Uterus (tissue), 4 donors: ENCODE results near the gene ACTL7B. TPM values are rescaled to one million over a fixed set of nuclear protein-coding genes. Genes with fewer than 3 reads are reported as not detected.

Experiments
- DNase-seq, 2 donors: peaks; one replicate each; pipeline ENCODE4 v3.0.0-alpha.2; 2019 to 2020
- H3K27ac ChIP-seq, 2 donors: fragments of 200-600 bp; sonication (generic); 1 replicate in 1 of 2; 2 replicates in 1 of 2; pipeline ENCODE4 v1.5.1; 2016 to 2018
- H3K27me3 ChIP-seq, 2 donors: fragments of 200-600 bp; sonication (generic); one replicate each; pipeline ENCODE4 v1.5.1; 2018 to 2019; ENCODE audit warnings: control low read depth in 1 of 2
- H3K36me3 ChIP-seq, 2 donors: fragments of 200-600 bp; sonication (generic); one replicate each; pipeline ENCODE4 v1.5.1; 2019; ENCODE audit warnings: control low read depth in 1 of 2
- H3K4me1 ChIP-seq, 2 donors: fragments of 200-600 bp; sonication (generic); one replicate each; pipeline ENCODE4 v1.5.1; 2018 to 2019; ENCODE audit warnings: control low read depth in 1 of 2
- H3K4me3 ChIP-seq, 2 donors: fragments of 200-600 bp; sonication (generic); 1 replicate in 1 of 2; 2 replicates in 1 of 2; pipeline ENCODE4 v1.5.1; 2018 to 2019; ENCODE audit warnings: mild to moderate bottlenecking in 1 of 2
- H3K9me3 ChIP-seq, 2 donors: fragments of 200-600 bp; sonication (generic); one replicate each; pipeline ENCODE4 v1.5.1; 2019; ENCODE audit warnings: control low read depth in 1 of 2
- POLR2A ChIP-seq, 2 donors: fragments of 450-650 bp; IDR thresholded peaks; one replicate each; pipeline ENCODE4 v1.6.1; 2016; ENCODE audit warnings: antibody characterized with exemption in 2 of 2, mild to moderate bottlenecking in 1 of 2, moderate library complexity in 1 of 2
- intact Hi-C: fragments of 100-400 bp; cut with DNase I; formaldehyde crosslinking; loops from one replicate; pipeline ENCODE4 v1.15.1; 2023; ENCODE audit warnings: low total_unique reads
- total RNA-seq, 4 donors: library from RNA; depleted of rRNA in 3 of 4; stranded (reverse); fragments of >200 nt in 3 of 4; gene quantifications; one replicate each; pipeline versions ENCODE4 v1.1.0 to v1.2.4, GENCODE V29; 2014 to 2023
- TF ChIP-seq, protein P1 (sequence below), 4 experiments: fragments of 200-600 bp in 2 of 4; fragments of 450-650 bp in 2 of 4; sonication (generic) in 2 of 4; IDR thresholded peaks; one replicate each; pipeline ENCODE4 v1.5.1; 2016 to 2019; ENCODE audit warnings: antibody characterized with exemption in 4 of 4, mild to moderate bottlenecking in 2 of 4, moderate library complexity in 1 of 4
- donor health status: DM: yes; HTN: yes; CAD: no.

ACTL7B gene
- total RNA-seq, 4 donors from 2014 or later, result not detected

DNA sequence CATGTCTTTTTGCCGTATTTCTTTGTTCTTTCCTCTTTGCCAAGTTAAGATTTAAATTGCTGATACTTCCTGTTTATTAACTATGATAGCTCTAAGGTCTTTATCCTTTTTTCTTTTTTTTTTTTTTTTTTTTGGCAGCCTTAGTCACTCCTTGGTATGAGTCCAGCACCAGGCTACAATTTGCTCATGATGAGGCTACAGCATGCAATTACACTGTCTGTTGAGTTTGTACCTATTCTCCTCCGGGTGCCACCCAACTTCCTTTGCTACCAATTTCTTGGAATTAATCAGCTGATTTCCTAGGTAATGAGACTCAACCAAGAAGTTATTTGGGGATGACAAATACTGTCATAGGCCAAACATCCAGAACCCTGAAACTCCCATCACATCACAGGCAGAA lies 25.5 kb downstream of the ACTL7B start:
- Histone ChIP-seq H3K4me1 (no peaks in the 10 kb centered on the region), H3K9me3 (no peaks in the 10 kb centered on the region), H3K36me3 (no peaks in the 10 kb centered on the region), H3K27ac (no peak overlapping the region), H3K27me3 (no peaks in the 10 kb centered on the region), H3K4me3 (no peak overlapping the region)
- TF ChIP-seq, protein P1, sequence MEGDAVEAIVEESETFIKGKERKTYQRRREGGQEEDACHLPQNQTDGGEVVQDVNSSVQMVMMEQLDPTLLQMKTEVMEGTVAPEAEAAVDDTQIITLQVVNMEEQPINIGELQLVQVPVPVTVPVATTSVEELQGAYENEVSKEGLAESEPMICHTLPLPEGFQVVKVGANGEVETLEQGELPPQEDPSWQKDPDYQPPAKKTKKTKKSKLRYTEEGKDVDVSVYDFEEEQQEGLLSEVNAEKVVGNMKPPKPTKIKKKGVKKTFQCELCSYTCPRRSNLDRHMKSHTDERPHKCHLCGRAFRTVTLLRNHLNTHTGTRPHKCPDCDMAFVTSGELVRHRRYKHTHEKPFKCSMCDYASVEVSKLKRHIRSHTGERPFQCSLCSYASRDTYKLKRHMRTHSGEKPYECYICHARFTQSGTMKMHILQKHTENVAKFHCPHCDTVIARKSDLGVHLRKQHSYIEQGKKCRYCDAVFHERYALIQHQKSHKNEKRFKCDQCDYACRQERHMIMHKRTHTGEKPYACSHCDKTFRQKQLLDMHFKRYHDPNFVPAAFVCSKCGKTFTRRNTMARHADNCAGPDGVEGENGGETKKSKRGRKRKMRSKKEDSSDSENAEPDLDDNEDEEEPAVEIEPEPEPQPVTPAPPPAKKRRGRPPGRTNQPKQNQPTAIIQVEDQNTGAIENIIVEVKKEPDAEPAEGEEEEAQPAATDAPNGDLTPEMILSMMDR (IDR thresholded peaks at IDR 0.05), result no peak
- no peak for TF ChIP-seq POLR2A (IDR thresholded peaks at IDR 0.05)
- intact Hi-C loops, result no loop called here
- no peak for DNase-seq

DNA sequence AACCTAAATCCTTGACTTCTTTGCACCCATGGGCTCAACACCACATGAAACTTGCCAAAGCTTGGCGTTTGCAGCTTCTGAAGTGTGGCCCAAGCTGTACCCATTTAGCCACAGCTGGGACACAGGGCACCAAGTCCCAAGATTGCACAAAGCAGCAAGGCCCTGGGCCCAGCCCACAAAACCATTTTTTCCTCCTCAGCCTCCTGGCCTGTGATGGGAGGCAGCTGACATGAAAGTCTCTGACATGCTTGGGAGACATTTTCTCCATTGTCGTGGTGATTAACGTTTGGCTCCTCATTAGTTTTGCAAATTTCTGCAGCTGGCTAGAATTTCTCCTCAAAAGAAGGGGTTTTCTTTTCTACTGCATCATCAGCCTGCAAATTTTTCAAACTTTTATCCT lies 32.0 kb downstream of the ACTL7B start:
- intact Hi-C loops, result no loop called here
- Histone ChIP-seq H3K27me3 (no peaks in the 10 kb centered on the region), H3K4me3 (no peak overlapping the region), H3K4me1 (no peaks in the 10 kb centered on the region), H3K27ac (no peak overlapping the region), H3K9me3 (no peaks in the 10 kb centered on the region), H3K36me3 (no peaks in the 10 kb centered on the region)
- TF ChIP-seq, protein P1 (IDR thresholded peaks at IDR 0.05), result no peak
- TF ChIP-seq POLR2A (IDR thresholded peaks at IDR 0.05), result no peak
- DNase-seq, result no peak

DNA sequence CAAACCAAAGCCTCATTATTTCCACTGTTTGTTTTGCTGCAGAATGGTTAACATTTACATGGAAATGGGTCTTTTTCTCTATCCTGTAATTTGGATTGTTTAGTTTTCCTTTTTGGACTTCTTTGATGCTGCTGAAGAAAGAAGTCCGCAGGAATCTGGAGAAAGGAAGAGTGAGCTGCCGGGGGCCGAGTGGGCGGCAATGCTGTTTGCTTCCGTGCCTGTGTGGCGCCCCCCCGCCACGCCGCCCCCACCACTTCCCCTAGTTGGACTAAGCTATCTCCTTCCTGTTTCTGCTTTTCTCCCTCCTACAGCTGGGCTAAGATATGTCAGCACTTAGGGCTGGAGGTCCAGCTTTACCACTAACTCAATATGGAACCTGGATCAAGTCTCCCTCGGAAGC lies 39.7 kb downstream of the ACTL7B start:
- no peak overlapping the region for H3K4me3 ChIP-seq
- H3K9me3 ChIP-seq, result no peaks in the 10 kb centered on the region
- intact Hi-C loops, result no loop called here
- no peak for DNase-seq
- no peak overlapping the region for H3K27ac ChIP-seq
- no peak for TF ChIP-seq POLR2A (IDR thresholded peaks at IDR 0.05)
- H3K4me1 ChIP-seq, result no peaks in the 10 kb centered on the region
- no peaks in the 10 kb centered on the region for H3K36me3 ChIP-seq
- H3K27me3 ChIP-seq, result no peaks in the 10 kb centered on the region

DNA sequence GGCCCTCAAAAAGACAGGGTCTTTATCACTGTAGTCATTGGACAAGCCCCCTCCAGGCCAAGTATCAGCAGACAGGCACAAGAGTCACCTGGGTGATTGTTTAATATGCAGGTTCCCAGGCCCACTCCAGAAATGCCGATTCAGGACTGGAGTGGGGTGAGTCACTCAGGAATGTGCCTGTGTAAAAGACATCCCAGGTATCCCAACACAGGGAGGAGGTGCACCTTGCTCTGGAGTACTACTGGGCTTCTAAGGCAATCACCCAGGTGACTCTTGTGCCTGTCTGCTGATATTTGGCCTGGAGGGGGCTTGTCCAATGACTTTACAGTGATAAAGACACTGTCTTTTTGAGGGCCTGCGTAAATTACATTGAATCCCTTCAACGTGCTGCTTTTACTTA lies 40.6 kb downstream of the ACTL7B start:
- Histone ChIP-seq H3K4me3 (no peak overlapping the region), H3K27me3 (no peaks in the 10 kb centered on the region), H3K27ac (no peak overlapping the region), H3K36me3 (no peaks in the 10 kb centered on the region), H3K9me3 (no peaks in the 10 kb centered on the region), H3K4me1 (no peaks in the 10 kb centered on the region)
- intact Hi-C loops, result no loop called here
- no peak for DNase-seq
- TF ChIP-seq POLR2A (IDR thresholded peaks at IDR 0.05), result no peak
- TF ChIP-seq, protein P1 (IDR thresholded peaks at IDR 0.05), result no peak

DNA sequence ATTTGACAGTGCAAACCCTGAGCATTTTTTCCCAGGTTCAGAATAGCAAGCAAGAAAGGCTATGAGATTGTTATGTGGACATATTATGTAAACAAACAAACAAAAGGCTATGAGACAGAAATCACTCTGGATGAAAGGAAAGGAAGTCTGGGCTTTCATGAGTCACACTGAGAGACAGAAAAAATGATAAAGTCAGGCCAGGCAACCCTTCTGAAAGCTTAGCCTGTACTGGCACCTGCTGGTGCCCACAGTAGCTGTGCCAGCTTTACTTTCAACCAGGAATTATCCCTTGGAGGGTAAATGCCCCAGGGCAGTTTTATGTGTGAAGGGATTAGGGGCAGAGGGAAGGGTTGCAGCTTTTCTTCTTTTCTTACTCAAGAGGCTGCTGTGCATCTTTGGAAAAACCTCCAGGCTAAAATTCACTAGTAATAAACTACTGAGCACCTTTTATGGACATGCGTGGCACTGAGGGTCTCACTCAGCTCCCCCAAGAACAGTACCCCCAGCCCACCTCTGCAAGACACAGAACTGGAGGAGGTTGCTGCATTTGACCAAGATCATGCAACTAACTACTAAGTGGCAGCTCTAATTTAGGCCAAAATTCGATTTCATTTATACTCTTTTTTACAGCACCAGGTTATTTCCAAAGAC lies 41.7 kb downstream of the ACTL7B start:
- Histone ChIP-seq H3K4me1 (no peaks in the 10 kb centered on the region), H3K9me3 (no peaks in the 10 kb centered on the region), H3K27me3 (no peaks in the 10 kb centered on the region), H3K27ac (no peak overlapping the region), H3K4me3 (no peak overlapping the region), H3K36me3 (no peaks in the 10 kb centered on the region)
- no peak for TF ChIP-seq POLR2A (IDR thresholded peaks at IDR 0.05)
- TF ChIP-seq, protein P1 (IDR thresholded peaks at IDR 0.05), result peak in 1 of 4 experiments; percentile 6
- intact Hi-C loops, result no loop called here
- DNase-seq, result no peak
